Measurements from ENCODE around the gene ATF6. TPM values are rescaled to one million over a fixed set of nuclear protein-coding genes. Genes with fewer than 3 reads are reported as not detected.

Gene ATF6
- total RNA-seq, 1 donor from 2014 or later = 20.6 TPM

DNA sequence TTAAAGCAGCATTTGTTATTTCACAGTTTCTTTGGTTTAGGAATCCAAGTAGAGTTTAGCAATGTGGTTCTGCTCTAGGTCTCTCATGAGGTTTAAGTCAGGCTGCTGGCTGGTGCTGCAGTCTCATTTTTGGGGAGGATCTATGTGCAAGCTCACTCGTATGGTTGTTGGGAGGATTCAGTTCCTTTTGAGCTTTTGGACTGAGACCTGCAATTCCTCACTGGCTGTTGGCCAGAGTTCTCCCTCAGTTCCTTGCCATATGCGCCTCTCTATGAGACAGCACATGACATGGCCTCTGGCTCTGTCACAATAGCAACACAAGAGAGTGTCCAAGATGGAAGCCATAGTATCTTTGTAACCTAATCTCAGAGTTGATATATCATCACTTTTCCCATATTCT lies 166.5 kb downstream of the ATF6 start:
- TF ChIP-seq, protein P1, sequence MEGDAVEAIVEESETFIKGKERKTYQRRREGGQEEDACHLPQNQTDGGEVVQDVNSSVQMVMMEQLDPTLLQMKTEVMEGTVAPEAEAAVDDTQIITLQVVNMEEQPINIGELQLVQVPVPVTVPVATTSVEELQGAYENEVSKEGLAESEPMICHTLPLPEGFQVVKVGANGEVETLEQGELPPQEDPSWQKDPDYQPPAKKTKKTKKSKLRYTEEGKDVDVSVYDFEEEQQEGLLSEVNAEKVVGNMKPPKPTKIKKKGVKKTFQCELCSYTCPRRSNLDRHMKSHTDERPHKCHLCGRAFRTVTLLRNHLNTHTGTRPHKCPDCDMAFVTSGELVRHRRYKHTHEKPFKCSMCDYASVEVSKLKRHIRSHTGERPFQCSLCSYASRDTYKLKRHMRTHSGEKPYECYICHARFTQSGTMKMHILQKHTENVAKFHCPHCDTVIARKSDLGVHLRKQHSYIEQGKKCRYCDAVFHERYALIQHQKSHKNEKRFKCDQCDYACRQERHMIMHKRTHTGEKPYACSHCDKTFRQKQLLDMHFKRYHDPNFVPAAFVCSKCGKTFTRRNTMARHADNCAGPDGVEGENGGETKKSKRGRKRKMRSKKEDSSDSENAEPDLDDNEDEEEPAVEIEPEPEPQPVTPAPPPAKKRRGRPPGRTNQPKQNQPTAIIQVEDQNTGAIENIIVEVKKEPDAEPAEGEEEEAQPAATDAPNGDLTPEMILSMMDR (conservative IDR thresholded peaks at IDR 0.05; ENCODE audit: low read depth, low read length) = no peak

DNA sequence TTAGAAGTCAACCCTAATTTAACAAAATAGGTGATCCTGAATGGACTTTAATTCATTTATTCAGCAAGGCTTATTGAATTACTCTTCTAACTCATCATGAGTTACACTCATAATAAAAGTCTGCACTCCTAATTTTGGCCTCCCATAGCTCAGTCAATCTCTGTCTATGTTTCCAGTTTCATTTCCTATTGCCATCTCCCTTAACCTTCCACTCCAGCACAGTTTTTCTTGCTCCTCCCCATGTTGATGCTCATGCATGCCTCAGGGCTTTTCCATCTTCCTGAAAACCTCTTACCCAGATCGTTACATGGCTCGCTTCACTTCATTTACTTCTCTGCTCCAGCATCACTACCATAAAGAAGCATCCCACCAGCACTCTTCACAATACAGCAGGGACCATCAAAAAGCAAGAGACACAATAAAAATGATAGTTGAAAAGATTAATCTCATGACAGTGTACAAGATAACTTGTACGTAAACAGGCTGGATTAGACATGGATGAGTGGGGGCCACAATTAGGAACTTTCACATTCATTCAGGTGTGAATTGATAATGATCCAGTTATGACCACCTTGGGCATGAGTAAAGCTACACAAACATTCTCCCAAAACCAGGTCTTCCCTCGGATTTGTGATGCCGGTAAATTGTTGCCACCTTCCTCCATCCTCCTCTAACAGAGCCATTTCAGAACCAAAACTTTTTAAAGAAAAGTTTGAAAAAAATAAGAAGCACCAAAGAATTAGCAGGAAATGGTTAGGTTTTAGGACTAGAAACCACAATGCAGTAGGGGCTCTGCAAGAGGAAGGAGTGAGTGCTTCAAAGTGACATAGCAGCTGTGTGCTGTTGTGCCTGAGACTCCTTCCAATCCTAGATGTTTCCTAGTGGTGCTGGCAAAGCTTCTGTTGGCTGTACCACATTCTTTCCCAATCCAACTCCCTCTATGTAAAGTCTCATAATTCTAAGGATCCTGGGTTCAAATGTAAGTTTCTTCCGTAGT lies 167.8 kb downstream of the ATF6 start:
- H3K4me3 ChIP-seq (ENCODE audit: low read depth, low read length) = no peak overlapping the region
- TF ChIP-seq, protein P1 (conservative IDR thresholded peaks at IDR 0.05; ENCODE audit: low read depth, low read length) = no peak
- no peak for DNase-seq (ENCODE audit: low read depth)

More for the DNA sequence above, 166.5 kb downstream of the ATF6 start:
- no peak for DNase-seq (ENCODE audit: low read depth)
- H3K4me3 ChIP-seq (ENCODE audit: low read depth, low read length) = no peak overlapping the region

DNA sequence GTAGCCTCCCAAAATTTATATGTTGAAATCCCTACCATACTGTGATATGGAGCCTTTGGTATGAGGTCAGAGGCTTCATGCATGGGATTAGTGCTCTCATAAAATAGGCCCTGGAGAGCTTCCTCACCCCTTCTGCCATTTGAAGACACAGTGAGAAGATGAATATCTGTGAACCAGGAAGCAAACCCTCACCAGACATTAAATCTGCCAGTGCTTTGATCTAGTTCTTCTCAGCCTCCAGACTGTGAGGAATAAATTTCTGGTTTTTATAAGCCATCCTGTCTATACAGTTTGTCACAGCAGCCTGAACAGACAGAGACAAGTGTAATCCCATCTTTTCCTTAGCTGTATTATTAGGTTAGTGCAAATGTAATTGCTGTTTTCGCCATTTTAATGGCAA lies 169.1 kb downstream of the ATF6 start:
- TF ChIP-seq, protein P1 (conservative IDR thresholded peaks at IDR 0.05; ENCODE audit: low read depth, low read length) = no peak
- no peak overlapping the region for H3K4me3 ChIP-seq (ENCODE audit: low read depth, low read length)

DNA sequence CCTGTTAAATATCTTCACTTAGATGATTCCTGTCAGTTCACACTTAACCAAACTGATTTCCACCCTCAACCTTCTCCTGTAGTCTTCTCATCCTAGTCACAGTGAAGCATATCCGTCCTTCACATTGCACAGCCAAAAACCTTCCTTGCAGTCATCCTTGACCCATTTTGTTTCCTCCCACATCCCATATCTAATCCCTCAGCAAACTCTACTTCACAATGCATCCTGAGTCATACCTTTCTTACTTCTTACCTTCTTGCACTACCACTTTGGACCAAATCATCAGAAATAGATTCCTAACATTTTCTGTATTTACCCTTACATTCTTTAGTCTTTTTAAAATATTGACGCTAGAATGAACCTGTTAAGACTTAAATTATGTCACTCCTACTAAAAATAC lies 170.7 kb downstream of the ATF6 start:
- no peak overlapping the region for H3K4me3 ChIP-seq (ENCODE audit: low read depth, low read length)
- TF ChIP-seq, protein P1 (conservative IDR thresholded peaks at IDR 0.05; ENCODE audit: low read depth, low read length) = no peak
- DNase-seq (ENCODE audit: low read depth) = no peak

More for the DNA sequence above, 169.1 kb downstream of the ATF6 start:
- no peak for DNase-seq (ENCODE audit: low read depth)

DNA sequence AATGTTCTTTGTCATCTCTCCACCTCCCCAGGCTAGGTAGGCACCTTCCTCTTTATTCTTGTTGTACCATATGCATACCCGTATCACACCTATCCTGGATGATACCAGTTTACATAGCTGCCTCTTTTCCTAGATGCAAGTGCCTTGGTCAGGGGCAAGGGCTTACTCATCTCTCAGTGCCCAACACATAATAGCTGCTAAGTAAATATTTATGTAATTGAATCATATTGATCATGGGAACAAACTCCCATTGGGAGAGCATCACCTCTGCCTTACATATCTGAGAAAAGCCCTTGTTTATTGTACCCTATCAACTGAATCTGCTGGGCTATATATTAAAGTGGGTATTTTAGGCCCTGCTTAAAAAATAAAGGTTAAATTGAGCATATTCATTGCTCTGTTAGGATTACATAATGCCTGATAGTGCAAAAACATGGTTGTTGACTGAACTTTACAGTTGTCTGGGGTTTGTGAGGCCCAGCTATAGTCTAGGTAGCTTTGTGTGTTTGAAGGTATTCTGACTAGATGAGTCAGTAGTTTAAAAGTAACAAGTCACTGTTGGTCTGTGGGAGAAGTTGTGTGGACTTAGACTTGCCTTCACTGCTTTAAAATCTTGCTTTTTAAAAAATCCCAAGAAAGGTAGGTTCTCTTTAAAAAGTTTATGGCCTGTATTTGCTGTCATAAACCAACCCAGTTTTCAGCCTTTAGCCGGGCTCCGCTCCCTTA lies 174.9 kb downstream of the ATF6 start:
- DNase-seq (ENCODE audit: low read depth) = no peak
- H3K4me3 ChIP-seq (ENCODE audit: low read depth, low read length) = no peak overlapping the region
- TF ChIP-seq, protein P1 (conservative IDR thresholded peaks at IDR 0.05; ENCODE audit: low read depth, low read length) = no peak

DNA sequence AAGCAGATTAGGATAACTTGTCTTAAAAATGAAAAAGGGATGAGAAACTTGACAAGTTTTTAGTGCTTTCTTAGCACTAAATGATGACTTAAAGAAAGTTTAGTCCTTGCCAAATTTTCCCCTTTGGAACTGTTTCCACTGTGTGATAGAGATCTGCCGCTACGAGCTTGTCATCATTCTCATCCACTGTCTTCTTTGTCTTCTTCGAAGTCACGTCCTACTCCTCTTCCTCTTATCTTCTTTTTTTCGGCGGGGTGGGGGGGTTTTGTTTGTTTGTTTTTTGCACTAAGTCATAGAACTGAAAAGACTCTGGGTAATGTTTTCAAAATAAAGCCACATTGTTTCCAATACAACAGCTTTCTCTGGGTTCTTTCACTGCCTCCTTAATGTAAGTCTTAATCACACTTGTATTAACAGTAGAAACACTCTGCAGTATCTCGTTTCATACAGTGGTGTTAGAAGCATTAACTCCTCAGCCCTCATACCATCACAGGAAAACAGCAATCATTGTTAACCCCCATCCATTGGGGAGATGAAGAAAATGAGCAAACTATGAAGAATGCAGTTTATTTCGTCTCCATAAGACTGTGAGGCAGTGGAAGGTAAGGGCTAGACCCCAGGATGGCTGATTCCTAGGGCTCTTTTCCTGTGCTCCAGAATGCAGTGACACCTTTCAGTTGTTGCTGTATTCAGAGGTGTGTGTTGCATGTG lies 175.8 kb downstream of the ATF6 start:
- no peak overlapping the region for H3K4me3 ChIP-seq (ENCODE audit: low read depth, low read length)
- DNase-seq (ENCODE audit: low read depth) = no peak
- TF ChIP-seq, protein P1 (conservative IDR thresholded peaks at IDR 0.05; ENCODE audit: low read depth, low read length) = no peak

All from epithelial cell of proximal tubule (primary cell).